Activated T-cell treated with anti-CD3 and anti-CD28 coated beads for 48 hours (primary cell): Measurements from ENCODE around the gene TYROBP.
"Not testable (repeated sequence)": the region's sequence is repeated elsewhere in the genome, so short reads cannot be mapped to it uniquely, and the experiment has no call there.

Source experiments
- DNase-seq: peaks from one replicate; pipeline ENCODE4 v3.0.0-alpha.2; 2020; ENCODE audit warnings: low read depth

Gene TYROBP

DNA sequence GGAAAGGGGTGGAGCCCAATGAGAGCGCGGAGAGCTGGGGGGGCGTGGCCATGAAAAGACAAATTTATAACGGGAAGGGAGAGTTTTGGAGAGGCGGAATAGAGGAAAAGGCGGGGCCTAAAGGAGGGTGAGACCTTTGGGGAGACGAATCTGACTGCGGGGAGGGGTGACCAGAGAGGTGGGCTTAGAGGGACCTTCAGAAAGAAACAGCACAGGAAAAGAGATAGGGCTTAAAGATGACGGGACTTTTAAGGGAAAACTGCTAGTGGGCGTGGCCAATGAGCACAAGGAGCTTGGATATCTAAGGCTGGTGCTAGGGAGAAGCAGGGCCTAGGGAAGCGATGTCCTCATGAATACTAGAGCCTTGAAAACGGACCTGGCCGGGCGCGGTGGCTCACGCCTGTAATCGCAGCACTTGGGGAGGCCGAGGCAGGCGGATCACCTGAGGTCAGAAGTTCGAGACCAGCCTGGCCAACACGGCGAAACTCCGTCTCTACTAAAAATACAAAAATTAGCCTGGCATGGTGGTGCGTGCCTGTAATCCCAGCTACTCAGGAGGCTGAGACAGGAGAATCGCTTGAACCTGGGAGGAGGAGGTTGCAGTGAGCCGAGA, 37.9 kb downstream of the TYROBP start:
- not testable (repeated sequence) for DNase-seq

DNA sequence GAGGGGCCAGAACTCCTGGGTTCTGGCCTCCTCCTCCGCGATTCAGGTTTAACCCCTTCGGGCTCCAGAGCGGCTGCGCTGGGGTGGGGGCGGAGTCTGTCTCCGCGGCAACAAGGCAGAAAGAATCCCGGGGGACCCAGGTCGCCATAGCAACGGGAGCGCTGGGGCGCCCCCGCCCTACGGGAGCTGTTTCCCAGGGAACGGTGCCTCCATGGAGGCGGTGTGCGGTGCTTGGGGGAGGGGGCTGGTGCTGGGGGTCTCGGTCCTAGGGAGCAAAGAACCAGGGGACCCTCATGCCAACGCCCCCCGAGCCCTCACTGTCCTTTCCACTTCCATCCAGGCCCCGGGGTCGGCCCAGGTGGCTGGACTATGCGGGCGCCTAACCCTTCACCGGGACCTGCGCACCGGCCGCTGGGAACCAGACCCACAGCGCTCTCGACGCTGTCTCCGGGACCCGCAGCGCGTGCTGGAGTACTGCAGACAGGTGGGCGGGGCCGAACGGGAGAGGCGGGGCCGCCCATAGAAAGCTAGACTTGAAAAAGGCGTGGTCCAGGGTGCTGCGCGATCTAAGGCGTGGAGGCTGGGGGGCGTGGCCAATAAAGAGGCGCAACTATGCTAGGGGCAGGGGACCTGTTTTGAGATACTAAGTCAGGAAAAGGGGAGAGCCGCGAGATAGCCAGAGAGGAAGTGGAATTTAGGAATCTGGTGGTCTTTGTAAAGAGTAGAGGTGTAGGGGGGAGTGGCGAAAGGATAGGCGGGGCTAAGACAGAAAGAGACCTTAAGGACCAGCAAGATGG, 38.6 kb downstream of the TYROBP start:
- DNase-seq = peak; percentile 88

DNA sequence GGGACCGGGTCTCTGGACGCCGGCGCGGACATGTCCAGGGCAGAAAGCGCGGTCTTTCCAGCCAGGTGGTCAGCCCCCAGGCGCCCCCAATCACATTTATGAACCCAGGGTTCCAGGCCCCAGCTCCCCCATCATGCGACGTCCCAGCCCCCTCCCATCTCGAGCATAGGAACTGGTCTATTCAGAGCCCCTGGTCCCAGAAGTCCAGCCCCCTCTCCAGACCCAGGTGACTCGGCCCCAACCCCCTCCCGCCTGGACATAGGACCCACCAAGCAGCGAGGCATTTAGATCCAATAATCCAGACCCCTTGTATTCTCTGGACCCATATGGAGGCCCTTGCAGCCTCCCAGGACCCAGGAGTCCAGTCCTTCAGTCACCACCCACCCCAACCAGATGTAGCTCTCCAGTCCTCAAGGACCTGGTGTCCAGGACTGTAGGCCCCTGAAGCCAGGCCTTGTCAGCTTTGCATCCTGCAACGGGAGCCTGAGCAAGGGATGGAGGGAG, 39.2 kb downstream of the TYROBP start:
- DNase-seq = no peak

DNA sequence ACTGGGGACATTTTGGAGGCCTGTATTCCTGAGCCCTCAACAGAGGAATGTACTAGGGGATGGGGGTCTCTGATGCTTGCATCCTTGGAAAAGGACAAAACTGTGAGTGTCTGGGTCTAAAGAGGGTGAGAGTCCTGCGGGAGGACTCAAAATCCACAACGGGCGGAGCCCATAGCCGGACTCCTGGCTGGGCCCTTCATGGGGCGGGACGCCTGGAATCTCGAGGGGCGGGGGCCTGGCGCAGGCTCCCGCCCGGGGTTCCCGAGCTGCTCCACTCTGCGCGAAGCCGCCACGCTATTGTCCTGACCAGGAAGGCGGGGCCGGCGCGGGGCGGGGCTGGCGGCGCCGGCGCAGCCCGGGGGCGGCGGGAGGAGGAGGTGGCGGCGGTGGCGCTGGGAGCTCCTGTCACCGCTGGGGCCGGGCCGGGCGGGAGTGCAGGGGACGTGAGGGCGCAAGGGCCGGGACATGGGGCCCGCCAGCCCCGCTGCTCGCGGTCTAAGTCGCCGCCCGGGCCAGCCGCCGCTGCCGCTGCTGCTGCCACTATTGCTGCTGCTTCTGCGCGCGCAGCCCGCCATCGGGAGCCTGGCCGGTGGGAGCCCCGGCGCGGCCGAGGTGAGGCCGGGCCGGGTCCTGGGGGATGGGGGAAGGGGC, 39.8 kb downstream of the TYROBP start, which contains the start of gene APLP1:
APLP1 (plus strand) TSS at position 403 of the 651 bp plus-strand sequence; CDS start at position 466, 63 bp downstream.
- DNase-seq = peak; percentile 74

DNA sequence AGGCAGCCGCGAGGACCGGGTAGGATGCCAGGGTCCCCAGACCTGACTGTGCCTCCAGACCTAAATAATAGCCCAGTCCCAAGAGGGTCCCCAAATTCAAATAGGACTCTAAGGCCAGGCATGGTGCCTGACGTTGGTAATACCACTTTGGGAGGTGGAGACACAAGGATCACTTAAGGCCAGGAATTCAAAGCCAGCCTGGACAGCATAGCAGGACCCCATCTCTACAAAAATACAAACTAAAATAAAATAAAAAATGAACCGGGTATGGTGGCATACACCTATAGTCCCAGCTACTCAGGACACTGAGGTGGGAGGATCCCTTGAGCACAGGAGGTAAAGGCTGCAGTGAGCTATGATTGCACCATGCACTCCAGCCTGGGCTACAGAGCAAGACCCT, 45.1 kb downstream of the TYROBP start:
- no peak for DNase-seq

DNA sequence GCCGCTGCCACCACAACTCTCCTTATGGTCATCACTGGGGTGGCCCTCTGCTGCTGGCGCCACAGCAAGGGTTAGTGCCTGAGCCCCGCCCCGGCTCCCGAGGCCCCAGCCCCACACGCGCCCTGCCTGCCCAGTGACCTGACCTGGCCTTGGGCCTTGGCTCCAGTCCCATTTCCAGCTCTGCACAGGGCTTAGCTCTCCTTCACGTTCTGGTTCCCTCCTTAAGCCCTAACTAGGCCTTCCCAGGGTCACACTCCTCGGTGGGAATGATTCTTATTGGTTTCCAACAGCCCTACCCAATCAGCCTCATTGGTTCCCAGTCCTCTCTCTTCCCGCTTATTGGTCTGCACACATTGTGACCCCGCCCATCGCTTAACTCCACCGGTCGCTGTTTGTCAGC, 45.6 kb downstream of the TYROBP start:
- DNase-seq = no peak

DNA sequence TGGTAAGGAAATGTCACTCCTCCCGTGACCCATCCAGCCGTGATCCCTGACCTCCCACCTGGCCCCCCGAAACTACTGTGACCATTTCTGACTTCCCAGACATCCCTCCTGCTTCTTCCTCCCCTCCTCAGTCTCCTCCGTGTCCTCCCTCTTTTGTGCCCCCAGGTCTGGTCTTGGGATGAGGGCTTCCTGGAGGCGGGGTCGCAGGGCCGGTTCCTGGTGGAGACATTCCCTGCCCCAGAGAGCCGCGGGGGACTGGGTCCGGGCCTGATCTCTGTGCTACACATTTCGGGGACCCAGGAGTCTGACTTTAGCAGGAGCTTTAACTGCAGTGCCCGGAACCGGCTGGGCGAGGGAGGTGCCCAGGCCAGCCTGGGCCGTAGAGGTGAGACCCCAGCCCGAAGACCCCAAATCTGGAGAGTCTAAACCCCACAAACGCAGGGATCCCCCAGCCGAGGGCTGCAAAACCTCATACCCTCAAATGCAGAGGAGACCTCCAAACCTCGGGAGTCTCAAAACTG, 46.4 kb downstream of the TYROBP start:
- no peak for DNase-seq

DNA sequence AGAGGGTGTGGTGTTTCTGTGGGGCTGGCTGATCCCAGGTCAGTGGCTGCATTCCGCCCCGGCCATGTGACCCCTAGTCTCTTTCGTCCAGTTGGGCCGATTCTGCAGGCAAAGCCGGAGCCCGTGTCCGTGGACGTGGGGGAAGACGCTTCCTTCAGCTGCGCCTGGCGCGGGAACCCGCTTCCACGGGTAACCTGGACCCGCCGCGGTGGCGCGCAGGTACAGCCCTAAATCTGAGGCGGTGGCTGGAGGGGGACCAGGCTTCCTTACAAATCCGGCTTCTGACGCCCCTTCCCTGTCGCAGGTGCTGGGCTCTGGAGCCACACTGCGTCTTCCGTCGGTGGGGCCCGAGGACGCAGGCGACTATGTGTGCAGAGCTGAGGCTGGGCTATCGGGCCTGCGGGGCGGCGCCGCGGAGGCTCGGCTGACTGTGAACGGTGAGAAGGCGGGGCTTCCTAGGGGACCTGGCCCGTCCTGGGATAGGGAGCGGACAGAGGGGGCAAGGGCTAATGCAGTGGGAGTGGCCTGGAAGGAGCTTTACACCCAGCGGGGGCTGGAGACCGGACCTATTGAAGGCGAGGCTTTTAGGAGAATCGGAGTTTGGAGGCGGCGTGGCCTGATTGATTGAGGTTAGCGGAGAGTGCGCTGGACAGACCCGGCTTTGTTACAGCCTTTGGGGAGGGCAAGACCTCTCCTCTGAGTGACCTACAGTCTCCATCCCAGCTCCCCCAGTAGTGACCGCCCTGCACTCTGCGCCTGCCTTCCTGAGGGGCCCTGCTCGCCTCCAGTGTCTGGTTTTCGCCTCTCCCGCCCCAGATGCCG, 47.1 kb downstream of the TYROBP start:
- DNase-seq = no peak

DNA sequence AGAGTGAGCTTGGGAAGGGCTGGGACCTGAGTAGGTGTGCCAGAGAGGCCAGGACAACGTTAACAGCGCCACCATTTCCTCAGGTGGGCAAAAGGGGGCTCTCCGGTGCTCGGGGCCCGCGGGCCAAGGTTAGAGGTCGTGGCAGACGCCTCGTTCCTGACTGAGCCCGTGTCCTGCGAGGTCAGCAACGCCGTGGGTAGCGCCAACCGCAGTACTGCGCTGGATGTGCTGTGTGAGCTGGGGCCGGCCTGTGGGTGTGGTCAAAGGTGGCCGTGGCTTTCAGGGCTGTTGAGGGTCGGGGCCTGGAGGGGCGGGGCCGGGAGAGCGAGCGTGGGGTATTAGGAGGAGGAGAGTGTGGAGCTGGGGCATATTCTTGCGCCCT, 47.7 kb downstream of the TYROBP start:
- DNase-seq = no peak

DNA sequence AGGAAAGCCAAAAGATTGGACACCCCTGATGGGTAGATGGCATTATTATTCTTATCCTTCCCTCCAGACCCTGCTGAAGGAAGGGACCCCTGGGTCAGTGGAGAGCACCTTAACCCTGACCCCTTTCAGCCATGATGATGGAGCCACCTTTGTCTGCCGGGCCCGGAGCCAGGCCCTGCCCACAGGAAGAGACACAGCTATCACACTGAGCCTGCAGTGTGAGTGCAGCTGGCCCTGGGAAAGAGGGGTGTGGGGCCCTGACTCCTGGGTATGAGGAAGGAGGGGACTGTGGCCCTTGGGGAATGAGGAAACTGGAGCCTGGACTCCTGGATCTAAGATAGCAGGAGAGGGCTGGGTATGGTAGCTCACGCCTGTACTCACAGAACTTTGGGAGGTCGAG, 48.7 kb downstream of the TYROBP start:
- no peak for DNase-seq

DNA sequence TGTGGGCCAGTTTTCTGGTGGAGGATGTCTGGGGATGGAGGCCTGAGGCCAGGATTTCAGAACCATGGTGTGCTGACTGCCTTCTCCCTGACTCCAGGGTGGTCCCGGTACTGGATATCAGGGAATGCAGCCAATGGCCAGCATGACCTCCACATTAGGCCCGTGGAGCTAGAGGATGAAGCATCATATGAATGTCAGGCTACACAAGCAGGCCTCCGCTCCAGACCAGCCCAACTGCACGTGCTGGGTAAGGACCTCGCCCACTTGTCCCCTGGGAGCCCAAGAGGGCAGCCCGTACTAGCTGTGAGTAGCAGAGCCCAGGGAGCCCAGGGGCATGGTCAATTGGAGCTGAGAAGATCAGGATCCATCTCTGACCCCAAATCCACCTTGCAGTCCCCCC, 49.8 kb downstream of the TYROBP start:
- DNase-seq = no peak

DNA sequence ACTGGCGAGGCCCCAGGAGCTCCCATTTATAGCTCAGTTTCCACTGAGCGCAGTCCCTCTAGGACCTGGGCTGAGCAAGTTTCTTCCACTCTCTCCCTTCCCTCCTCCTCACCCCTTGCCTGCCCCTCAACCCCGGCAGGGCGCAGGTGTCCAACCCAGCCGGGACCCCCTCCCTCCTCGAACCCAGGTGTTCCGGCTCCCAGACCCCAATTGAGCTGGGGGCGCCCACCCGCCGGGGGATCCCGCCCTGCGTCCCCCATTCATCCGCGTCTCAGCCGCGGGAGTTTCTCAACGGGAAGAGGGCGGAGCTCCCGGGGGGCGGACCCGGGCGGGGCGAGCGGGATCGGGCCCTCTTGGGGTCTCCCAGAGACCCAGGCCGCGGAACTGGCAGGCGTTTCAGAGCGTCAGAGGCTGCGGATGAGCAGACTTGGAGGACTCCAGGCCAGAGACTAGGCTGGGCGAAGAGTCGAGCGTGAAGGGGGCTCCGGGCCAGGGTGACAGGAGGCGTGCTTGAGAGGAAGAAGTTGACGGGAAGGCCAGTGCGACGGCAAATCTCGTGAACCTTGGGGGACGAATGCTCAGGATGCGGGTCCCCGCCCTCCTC, 51.4 kb downstream of the TYROBP start, which contains the start of gene KIRREL2:
KIRREL2 (plus strand) TSS at position 366 of the 604 bp plus-strand sequence; CDS start at position 575, 209 bp downstream.
- no peak for DNase-seq
